ENCODE results near the gene APEX1. TPM values are rescaled to one million over a fixed set of nuclear protein-coding genes. Genes with fewer than 3 reads are reported as not detected.
"Not testable (repeated sequence)": the region's sequence is repeated elsewhere in the genome, so short reads cannot be mapped to it uniquely, and the experiment has no call there.

Gene APEX1
- total RNA-seq, 1 donor from 2014 or later = 265 TPM

DNA sequence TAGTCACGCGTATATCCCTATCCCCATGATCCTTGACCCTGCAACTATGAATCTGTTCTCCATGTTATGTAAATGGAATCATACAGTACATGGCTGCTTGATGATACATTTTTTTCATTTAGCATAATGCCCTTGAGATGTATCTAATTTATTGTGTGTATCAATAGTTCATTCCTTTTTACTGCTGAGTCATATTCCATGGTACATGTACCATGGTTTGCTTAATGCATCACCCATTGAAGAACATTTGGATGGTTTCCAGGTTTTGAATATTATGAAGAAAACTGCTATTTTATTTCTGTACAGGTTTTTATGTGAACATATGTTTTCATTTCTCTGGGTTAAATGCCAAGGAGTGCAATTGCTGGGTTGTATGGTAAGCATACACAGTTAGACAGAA is 46.3 kb downstream of the APEX1 start:
- H3K27me3 Mint-ChIP-seq (ENCODE audit: unreplicated experiment) = peaks cover 6% of the 10 kb centered on the region
- TF ChIP-seq, protein P1, sequence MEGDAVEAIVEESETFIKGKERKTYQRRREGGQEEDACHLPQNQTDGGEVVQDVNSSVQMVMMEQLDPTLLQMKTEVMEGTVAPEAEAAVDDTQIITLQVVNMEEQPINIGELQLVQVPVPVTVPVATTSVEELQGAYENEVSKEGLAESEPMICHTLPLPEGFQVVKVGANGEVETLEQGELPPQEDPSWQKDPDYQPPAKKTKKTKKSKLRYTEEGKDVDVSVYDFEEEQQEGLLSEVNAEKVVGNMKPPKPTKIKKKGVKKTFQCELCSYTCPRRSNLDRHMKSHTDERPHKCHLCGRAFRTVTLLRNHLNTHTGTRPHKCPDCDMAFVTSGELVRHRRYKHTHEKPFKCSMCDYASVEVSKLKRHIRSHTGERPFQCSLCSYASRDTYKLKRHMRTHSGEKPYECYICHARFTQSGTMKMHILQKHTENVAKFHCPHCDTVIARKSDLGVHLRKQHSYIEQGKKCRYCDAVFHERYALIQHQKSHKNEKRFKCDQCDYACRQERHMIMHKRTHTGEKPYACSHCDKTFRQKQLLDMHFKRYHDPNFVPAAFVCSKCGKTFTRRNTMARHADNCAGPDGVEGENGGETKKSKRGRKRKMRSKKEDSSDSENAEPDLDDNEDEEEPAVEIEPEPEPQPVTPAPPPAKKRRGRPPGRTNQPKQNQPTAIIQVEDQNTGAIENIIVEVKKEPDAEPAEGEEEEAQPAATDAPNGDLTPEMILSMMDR (IDR thresholded peaks at IDR 0.05; ENCODE audit: partially characterized antibody, unreplicated experiment) = no peak
- peaks cover 5% of the 10 kb centered on the region for H3K4me1 Mint-ChIP-seq (ENCODE audit: low read depth, unreplicated experiment)
- H3K4me3 Mint-ChIP-seq (ENCODE audit: unreplicated experiment) = no peak overlapping the region
- no peak for DNase-seq
- peaks cover 10% of the 10 kb centered on the region for H3K9me3 Mint-ChIP-seq (ENCODE audit: unreplicated experiment)
- H3K27ac Mint-ChIP-seq (ENCODE audit: unreplicated experiment) = no peak overlapping the region
- H3K36me3 Mint-ChIP-seq (ENCODE audit: unreplicated experiment) = peaks cover 5% of the 10 kb centered on the region

DNA sequence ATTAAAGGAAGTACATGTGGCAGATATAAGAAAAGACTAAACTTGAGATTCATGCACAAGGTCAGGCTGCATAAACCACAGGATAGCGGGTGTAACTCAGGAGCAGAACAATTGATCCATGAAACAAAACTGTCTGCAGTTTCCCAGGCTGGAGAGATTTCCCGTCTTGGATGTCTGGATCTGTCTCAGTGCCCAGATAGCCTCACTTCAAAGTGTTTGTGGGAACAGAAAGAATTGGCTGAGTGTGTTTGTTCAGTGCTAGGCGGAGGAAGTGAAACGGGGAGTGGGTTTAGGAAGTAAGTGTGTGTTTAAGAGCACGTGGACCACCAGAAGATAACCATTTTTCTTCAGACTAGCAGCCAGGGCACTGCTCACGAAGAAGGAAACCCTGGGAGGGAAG is 48.9 kb downstream of the APEX1 start:
- Mint-ChIP-seq H3K4me1 (ENCODE audit: low read depth, unreplicated experiment) (peaks cover 10% of the 10 kb centered on the region), H3K36me3 (ENCODE audit: unreplicated experiment) (peaks cover 5% of the 10 kb centered on the region), H3K4me3 (ENCODE audit: unreplicated experiment) (peak overlapping the region; percentile 55), H3K27me3 (ENCODE audit: unreplicated experiment) (peaks cover 6% of the 10 kb centered on the region), H3K27ac (ENCODE audit: unreplicated experiment) (no peak overlapping the region), H3K9me3 (ENCODE audit: unreplicated experiment) (peaks cover 10% of the 10 kb centered on the region)
- TF ChIP-seq, protein P1 (IDR thresholded peaks at IDR 0.05; ENCODE audit: partially characterized antibody, unreplicated experiment) = no peak
- DNase-seq = no peak

DNA sequence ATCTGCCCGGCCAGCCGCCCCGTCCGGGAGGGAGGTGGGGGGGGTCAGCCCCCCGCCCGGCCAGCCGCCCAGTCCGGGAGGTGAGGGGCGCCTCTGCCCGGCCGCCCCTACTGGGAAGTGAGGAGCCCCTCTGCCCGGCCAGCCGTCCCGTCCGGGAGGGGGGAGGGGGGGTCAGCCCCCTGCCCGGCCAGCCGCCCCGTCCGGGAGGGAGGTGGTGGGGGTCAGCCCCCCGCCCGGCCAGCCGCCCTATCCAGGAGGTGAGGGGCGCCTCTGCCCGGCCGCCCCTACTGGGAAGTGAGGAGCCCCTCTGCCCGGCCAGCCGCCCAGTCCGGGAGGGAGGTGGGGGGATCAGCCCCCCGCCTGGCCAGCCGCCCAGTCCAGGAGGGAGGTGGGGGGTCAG is 51.2 kb downstream of the APEX1 start:
- not testable (repeated sequence) for H3K4me1 Mint-ChIP-seq (ENCODE audit: low read depth, unreplicated experiment); H3K4me3 Mint-ChIP-seq (ENCODE audit: unreplicated experiment); H3K27ac Mint-ChIP-seq (ENCODE audit: unreplicated experiment)

DNA sequence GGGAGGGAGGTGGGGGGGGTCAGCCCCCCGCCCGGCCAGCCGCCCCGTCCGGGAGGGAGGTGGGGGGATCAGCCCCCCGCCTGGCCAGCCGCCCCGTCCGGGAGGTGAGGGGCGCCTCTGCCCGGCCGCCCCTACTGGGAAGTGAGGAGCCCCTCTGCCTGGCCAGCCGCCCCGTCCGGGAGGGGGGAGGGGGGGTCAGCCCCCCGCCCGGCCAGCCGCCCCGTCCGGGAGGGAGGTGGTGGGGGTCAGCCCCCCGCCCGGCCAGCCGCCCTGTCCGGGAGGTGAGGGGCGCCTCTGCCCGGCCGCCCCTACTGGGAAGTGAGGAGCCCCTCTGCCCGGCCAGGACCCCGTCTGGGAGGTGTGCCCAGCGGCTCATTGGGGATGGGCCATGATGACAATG is 51.7 kb downstream of the APEX1 start:
- not testable (repeated sequence) for H3K36me3 Mint-ChIP-seq (ENCODE audit: unreplicated experiment); H3K4me1 Mint-ChIP-seq (ENCODE audit: low read depth, unreplicated experiment); H3K27ac Mint-ChIP-seq (ENCODE audit: unreplicated experiment); H3K4me3 Mint-ChIP-seq (ENCODE audit: unreplicated experiment); DNase-seq; H3K27me3 Mint-ChIP-seq (ENCODE audit: unreplicated experiment)
- peaks cover 12% of the 10 kb centered on the region for H3K9me3 Mint-ChIP-seq (ENCODE audit: unreplicated experiment)

More for the DNA sequence above, 51.2 kb downstream of the APEX1 start:
- H3K27me3 Mint-ChIP-seq (ENCODE audit: unreplicated experiment); DNase-seq; H3K36me3 Mint-ChIP-seq (ENCODE audit: unreplicated experiment): not testable (repeated sequence)
- peaks cover 12% of the 10 kb centered on the region for H3K9me3 Mint-ChIP-seq (ENCODE audit: unreplicated experiment)

Other genes with a start within 250 kb of the APEX1 start
- gene OR11H6, start 231.5 kb upstream of the APEX1 start, total RNA-seq (ENCODE audit: unreplicated experiment) = not detected
- gene OR11H7, start 226.2 kb upstream of the APEX1 start, total RNA-seq (ENCODE audit: unreplicated experiment) = not detected
- gene OR11H4, start 215.9 kb upstream of the APEX1 start, total RNA-seq (ENCODE audit: unreplicated experiment) = not detected
- gene TTC5, start 149.3 kb upstream of the APEX1 start, total RNA-seq (ENCODE audit: unreplicated experiment) = 37.4 TPM
- gene CCNB1IP1, start 121.9 kb upstream of the APEX1 start, total RNA-seq (ENCODE audit: unreplicated experiment) = 95.8 TPM
- gene PARP2, start 111.6 kb upstream of the APEX1 start, total RNA-seq (ENCODE audit: unreplicated experiment) = 33.9 TPM
- 22.7 TPM for gene TEP1, start 41.7 kb upstream of the APEX1 start, total RNA-seq (ENCODE audit: unreplicated experiment)
- gene KLHL33, start 19.1 kb upstream of the APEX1 start, total RNA-seq (ENCODE audit: unreplicated experiment) = 0.15 TPM
- 65.0 TPM for gene OSGEP, start 414 bp upstream of the APEX1 start, total RNA-seq (ENCODE audit: unreplicated experiment)
- 49.1 TPM for gene PIP4P1, start 6.2 kb downstream of the APEX1 start, total RNA-seq (ENCODE audit: unreplicated experiment)
- 25.9 TPM for gene PNP, start 14.2 kb downstream of the APEX1 start, total RNA-seq (ENCODE audit: unreplicated experiment)
- gene RNASE10, start 50.3 kb downstream of the APEX1 start, total RNA-seq (ENCODE audit: unreplicated experiment) = 0.98 TPM
- not detected for gene RNASE9, start 105.8 kb downstream of the APEX1 start, total RNA-seq (ENCODE audit: unreplicated experiment)
- gene RNASE11, start 132.8 kb downstream of the APEX1 start, total RNA-seq (ENCODE audit: unreplicated experiment) = not detected
- gene RNASE12, start 136.2 kb downstream of the APEX1 start, total RNA-seq (ENCODE audit: unreplicated experiment) = not detected
- not detected for gene OR6S1, start 186.5 kb downstream of the APEX1 start, total RNA-seq (ENCODE audit: unreplicated experiment)
- gene RNASE4, start 229.3 kb downstream of the APEX1 start, total RNA-seq (ENCODE audit: unreplicated experiment) = 1.7 TPM
- 1.7 TPM for gene ANG, start 233.5 kb downstream of the APEX1 start, total RNA-seq (ENCODE audit: unreplicated experiment)